Mesenchymal stem cell (in vitro differentiated cells and primary cell): ENCODE data around the gene CST8.

Experiments used
- DNase-seq: peaks from one replicate; pipeline ENCODE4 v3.0.0-alpha.2; 2013
- H2AFZ ChIP-seq: one replicate; pipeline ENCODE4 v1.6.1; 2013; ENCODE audit warnings: low read depth, mild to moderate bottlenecking, control low read depth, inconsistent platforms, low read length, moderate library complexity
- H2AK5ac ChIP-seq: 2 replicates; pipeline ENCODE4 v1.6.1; 2013; ENCODE audit warnings: low read length, moderate library complexity, mild to moderate bottlenecking, inconsistent platforms; ENCODE audit not compliant: severe bottlenecking
- H2BK120ac ChIP-seq: one replicate; pipeline ENCODE4 v1.6.1; 2013; ENCODE audit warnings: low read depth, mild to moderate bottlenecking, inconsistent platforms, low read length, moderate library complexity
- H2BK12ac ChIP-seq, 2 experiments: one replicate each; pipeline ENCODE4 v1.6.1; 2013; ENCODE audit warnings: inconsistent platforms in 2 of 2, low read length in 2 of 2, mild to moderate bottlenecking in 2 of 2, moderate library complexity in 2 of 2, control low read depth in 1 of 2
- H2BK15ac ChIP-seq: one replicate; pipeline ENCODE4 v1.6.1; 2013; ENCODE audit warnings: mild to moderate bottlenecking, low read depth, inconsistent platforms; ENCODE audit not compliant: poor library complexity, severe bottlenecking
- H2BK5ac ChIP-seq: 2 replicates; pipeline ENCODE4 v1.6.1; 2013; ENCODE audit warnings: low read depth, mild to moderate bottlenecking, low read length, control low read depth, inconsistent platforms; ENCODE audit not compliant: poor library complexity, severe bottlenecking
- H3K14ac ChIP-seq, 2 experiments: one replicate each; pipeline ENCODE4 v1.6.1; 2013; ENCODE audit warnings: inconsistent platforms in 2 of 2, low read length in 2 of 2, control low read depth in 1 of 2, mild to moderate bottlenecking in 1 of 2, moderate library complexity in 1 of 2
- H3K18ac ChIP-seq, 2 experiments: one replicate each; pipeline ENCODE4 v1.6.1; 2013; ENCODE audit warnings: inconsistent platforms in 2 of 2, low read length in 2 of 2, control low read depth in 1 of 2, low read depth in 1 of 2, mild to moderate bottlenecking in 1 of 2
- H3K23ac ChIP-seq, 2 experiments: one replicate each; pipeline ENCODE4 v1.6.1; 2013; ENCODE audit warnings: inconsistent platforms in 2 of 2, low read length in 2 of 2, mild to moderate bottlenecking in 2 of 2, moderate library complexity in 2 of 2, control low read depth in 1 of 2
- H3K27ac ChIP-seq: 2 replicates; pipeline ENCODE4 v1.5.1; 2013; ENCODE audit warnings: mild to moderate bottlenecking, moderate library complexity, low read length, control low read depth, inconsistent platforms; ENCODE audit not compliant: poor library complexity, severe bottlenecking
- H3K27me3 ChIP-seq, 2 experiments: 2 replicates each; pipeline versions ENCODE4 v1.6.1 to v1.7.0; 2013; ENCODE audit warnings: low read length in 2 of 2, mild to moderate bottlenecking in 2 of 2, moderate library complexity in 2 of 2, control low read depth in 1 of 2, inconsistent platforms in 1 of 2; ENCODE audit not compliant: control insufficient read depth in 1 of 2, insufficient read depth in 1 of 2
- H3K36me3 ChIP-seq, 2 experiments: 2 replicates each; pipeline versions ENCODE4 v1.6.1 to v1.7.0; 2013; ENCODE audit warnings: low read length in 2 of 2, control low read depth in 1 of 2, inconsistent platforms in 1 of 2, low read depth in 1 of 2, mild to moderate bottlenecking in 1 of 2; ENCODE audit not compliant: insufficient read depth in 2 of 2, control insufficient read depth in 1 of 2
- H3K4ac ChIP-seq, 2 experiments: one replicate each; pipeline ENCODE4 v1.6.1; 2013; ENCODE audit warnings: inconsistent platforms in 2 of 2, low read length in 2 of 2, mild to moderate bottlenecking in 2 of 2, moderate library complexity in 2 of 2, control low read depth in 1 of 2, low read depth in 1 of 2
- H3K4me1 ChIP-seq: 2 replicates; pipeline ENCODE4 v1.6.1; 2013; ENCODE audit warnings: low read depth, low read length, control low read depth; ENCODE audit not compliant: control insufficient read depth, insufficient read depth
- H3K4me2 ChIP-seq: 2 replicates; pipeline ENCODE4 v1.6.1; 2013; ENCODE audit warnings: low read length, mild to moderate bottlenecking, inconsistent platforms; ENCODE audit not compliant: poor library complexity, severe bottlenecking
- H3K4me3 ChIP-seq, 2 experiments: 2 replicates each; pipeline versions ENCODE4 v1.5.1 to v1.7.0; 2013; ENCODE audit warnings: low read length in 2 of 2, mild to moderate bottlenecking in 2 of 2, control low read depth in 1 of 2, low read depth in 1 of 2; ENCODE audit not compliant: insufficient read depth in 1 of 2
- H3K79me1 ChIP-seq: replicated peaks from 2 replicates; pipeline ENCODE4 v1.6.1; 2013; ENCODE audit warnings: mild to moderate bottlenecking, control low read depth, low read length, inconsistent platforms; ENCODE audit not compliant: poor library complexity, severe bottlenecking
- H3K9ac ChIP-seq: 2 replicates; pipeline ENCODE4 v1.7.0; 2013; ENCODE audit warnings: mild to moderate bottlenecking, low read length, moderate library complexity
- H3K9me3 ChIP-seq: 2 replicates; pipeline ENCODE4 v1.7.0; 2013; ENCODE audit warnings: mild to moderate bottlenecking, low read length; ENCODE audit not compliant: control insufficient read depth
- H4K8ac ChIP-seq: one replicate; pipeline ENCODE4 v1.6.1; 2013; ENCODE audit warnings: inconsistent platforms, mild to moderate bottlenecking, low read length, moderate library complexity
- H4K91ac ChIP-seq: one replicate; pipeline ENCODE4 v1.6.1; 2013; ENCODE audit warnings: mild to moderate bottlenecking, low read length, inconsistent platforms
- WGBS: methylation state at CpG from one replicate; pipeline ENCODE4 v1.1.7; 2013; ENCODE audit warnings: mixed read lengths; 5-methylcytosine and 5-hydroxymethylcytosine counted together

CST8 gene

DNA sequence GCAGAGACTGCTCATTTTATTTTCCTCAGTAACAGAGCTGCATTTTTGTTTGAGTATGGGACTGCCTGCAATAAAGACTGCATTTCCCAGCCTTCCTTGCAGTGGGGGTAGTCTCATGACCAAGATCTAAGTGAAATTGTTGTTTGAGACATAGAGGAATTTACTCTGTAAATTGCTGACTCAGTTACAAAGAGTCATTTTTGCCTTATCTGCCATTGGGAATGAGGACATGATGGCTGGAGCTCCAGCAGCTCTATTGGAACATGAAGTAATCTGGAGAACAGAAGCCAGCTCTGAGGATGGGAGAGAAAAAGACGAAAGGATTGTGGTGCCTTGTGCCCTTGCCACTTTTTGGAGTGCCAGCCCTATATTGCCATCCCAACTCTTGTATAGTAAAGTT is 36.1 kb upstream of the CST8 start:
- Histone ChIP-seq H2AK5ac (no peak overlapping the region), H2BK5ac (no peak overlapping the region), H3K9ac (no peak overlapping the region), H3K14ac (no peak overlapping the region), H4K91ac (no peak overlapping the region), H2AFZ (no peak overlapping the region), H3K4ac (no peak overlapping the region), H3K9me3 (peaks cover 6% of the 10 kb centered on the region), H3K36me3 (no peaks in the 10 kb centered on the region), H3K4me2 (no peak overlapping the region), H3K4me1 (no peaks in the 10 kb centered on the region), H2BK120ac (no peak overlapping the region), H3K23ac (no peak overlapping the region), H3K27me3 (peaks cover 11 to 51% of the 10 kb centered on the region in 2 experiments), H3K18ac (no peak overlapping the region), H2BK15ac (no peak overlapping the region), H3K79me1 (no peaks in the 10 kb centered on the region), H3K27ac (no peak overlapping the region), H4K8ac (no peak overlapping the region), H2BK12ac (no peak overlapping the region), H3K4me3 (no peak overlapping the region)
- DNase-seq: no peak
- no CpG with 5 or more reads among the region's 1 CpG for WGBS

DNA sequence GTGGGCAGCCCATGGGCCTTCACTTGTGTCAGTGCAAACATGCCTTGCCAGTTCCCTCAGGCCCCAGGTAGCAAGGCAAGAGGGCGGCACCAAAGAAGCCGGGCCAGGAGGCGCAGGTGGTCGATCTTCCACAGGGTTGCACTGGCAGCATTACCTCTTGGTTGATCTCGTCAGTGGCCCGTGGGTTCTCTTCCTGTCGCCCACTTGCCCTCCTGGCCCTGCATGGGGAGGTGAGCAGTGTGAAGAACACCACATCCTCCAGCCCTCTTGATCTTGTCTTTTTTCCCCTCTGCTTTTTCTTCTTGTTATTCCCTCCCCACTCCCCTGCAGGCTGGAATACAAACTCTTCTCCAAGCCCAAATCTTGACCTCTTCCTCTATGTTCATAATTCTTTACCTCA is 35.3 kb upstream of the CST8 start:
- Histone ChIP-seq H3K4me1 (no peaks in the 10 kb centered on the region), H4K8ac (no peak overlapping the region), H3K9ac (no peak overlapping the region), H2AFZ (no peak overlapping the region), H2BK12ac (no peak overlapping the region), H3K36me3 (no peaks in the 10 kb centered on the region), H2BK120ac (no peak overlapping the region), H2AK5ac (no peak overlapping the region), H3K27me3 (peaks cover 11 to 52% of the 10 kb centered on the region in 2 experiments), H3K14ac (no peak overlapping the region), H2BK5ac (no peak overlapping the region), H3K23ac (no peak overlapping the region), H2BK15ac (no peak overlapping the region), H3K18ac (no peak overlapping the region), H3K79me1 (no peaks in the 10 kb centered on the region), H3K4me3 (no peak overlapping the region), H3K4me2 (no peak overlapping the region), H4K91ac (no peak overlapping the region), H3K27ac (no peak overlapping the region), H3K4ac (no peak overlapping the region), H3K9me3 (peaks cover 6% of the 10 kb centered on the region)
- WGBS: 94% methylated on average over 7 of the region's 7 CpGs
- DNase-seq: no peak

DNA sequence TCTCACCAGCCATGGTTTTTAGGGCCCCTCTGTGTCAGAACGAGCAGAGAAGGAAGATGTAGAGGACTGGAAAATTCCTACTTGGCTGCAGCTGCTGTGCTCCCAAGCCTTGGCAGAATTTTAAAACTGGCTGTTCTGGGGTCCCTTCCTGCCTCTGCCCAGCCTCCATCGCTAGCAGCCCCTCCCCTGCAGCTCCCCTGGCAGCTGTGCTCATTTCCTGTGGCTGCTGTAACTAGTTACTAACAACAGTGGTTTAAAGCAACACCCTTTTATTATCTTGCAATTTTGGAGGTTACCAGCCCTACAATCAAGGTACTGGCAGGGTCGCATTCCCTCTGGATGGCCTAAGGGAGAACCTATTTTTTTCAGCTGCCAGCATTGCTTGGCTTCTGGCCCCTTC is 34.5 kb upstream of the CST8 start:
- DNase-seq: no peak
- Histone ChIP-seq H2BK5ac (no peak overlapping the region), H3K14ac (no peak overlapping the region), H3K4me3 (no peak overlapping the region), H3K18ac (no peak overlapping the region), H4K91ac (no peak overlapping the region), H3K4me2 (no peak overlapping the region), H3K79me1 (no peaks in the 10 kb centered on the region), H3K4ac (no peak overlapping the region), H3K36me3 (no peaks in the 10 kb centered on the region), H2BK120ac (no peak overlapping the region), H2BK12ac (no peak overlapping the region), H3K27ac (no peak overlapping the region), H3K9me3 (peaks cover 6% of the 10 kb centered on the region), H3K23ac (no peak overlapping the region), H2AK5ac (no peak overlapping the region), H3K27me3 (peaks cover 11 to 46% of the 10 kb centered on the region in 2 experiments), H4K8ac (no peak overlapping the region), H2AFZ (no peak overlapping the region), H3K9ac (no peak overlapping the region), H3K4me1 (no peaks in the 10 kb centered on the region), H2BK15ac (no peak overlapping the region)
- 70% methylated on average over 3 of the region's 3 CpGs for WGBS

DNA sequence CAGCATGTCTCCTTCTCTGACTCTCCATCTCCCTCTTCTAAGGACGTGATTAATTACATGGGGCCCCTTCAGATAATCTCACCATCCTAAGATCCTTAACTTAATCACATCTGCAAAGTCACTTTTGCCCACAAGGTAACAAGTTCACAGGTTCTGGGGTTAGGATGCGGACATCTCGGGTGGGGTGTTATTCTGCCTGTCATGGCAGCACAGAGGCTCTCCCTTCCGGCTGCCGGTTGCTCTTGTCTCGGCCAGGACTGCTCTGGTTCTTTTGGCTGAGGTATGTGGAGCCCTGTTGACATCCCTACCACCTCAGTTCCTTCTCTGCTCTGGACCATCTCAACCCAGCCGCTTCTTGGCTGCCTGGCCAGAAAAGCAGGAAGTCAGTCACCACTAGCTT is 34.0 kb upstream of the CST8 start:
- no peak overlapping the region for H3K4ac ChIP-seq
- no peak overlapping the region for H2AK5ac ChIP-seq
- no peak for DNase-seq
- 85% methylated on average over 7 of the region's 7 CpGs for WGBS
- H2BK15ac ChIP-seq: no peak overlapping the region
- H3K79me1 ChIP-seq: no peaks in the 10 kb centered on the region
- H3K4me3 ChIP-seq: no peak overlapping the region
- peaks cover 6% of the 10 kb centered on the region for H3K9me3 ChIP-seq
- no peak overlapping the region for H2AFZ ChIP-seq
- no peak overlapping the region for H3K14ac ChIP-seq
- H3K4me2 ChIP-seq: no peak overlapping the region
- no peaks in the 10 kb centered on the region for H3K4me1 ChIP-seq
- H3K9ac ChIP-seq: no peak overlapping the region
- no peak overlapping the region for H3K23ac ChIP-seq
- no peak overlapping the region for H3K27ac ChIP-seq
- H4K8ac ChIP-seq: no peak overlapping the region
- peaks cover 11 to 41% of the 10 kb centered on the region in 2 experiments for H3K27me3 ChIP-seq
- H2BK5ac ChIP-seq: no peak overlapping the region
- H2BK120ac ChIP-seq: no peak overlapping the region
- no peak overlapping the region for H2BK12ac ChIP-seq
- H3K36me3 ChIP-seq: no peaks in the 10 kb centered on the region
- H4K91ac ChIP-seq: no peak overlapping the region
- no peak overlapping the region for H3K18ac ChIP-seq
